ENCODE measurements around the gene DUSP5. TPM values are rescaled to one million over a fixed set of nuclear protein-coding genes. Genes with fewer than 3 reads are reported as not detected.
"Not testable (repeated sequence)": the region's sequence is repeated elsewhere in the genome, so short reads cannot be mapped to it uniquely, and the experiment has no call there.

The DUSP5 gene
- polyA plus RNA-seq, 10 donors, result 1.7 to 6.8 (median 3.8) TPM

DNA sequence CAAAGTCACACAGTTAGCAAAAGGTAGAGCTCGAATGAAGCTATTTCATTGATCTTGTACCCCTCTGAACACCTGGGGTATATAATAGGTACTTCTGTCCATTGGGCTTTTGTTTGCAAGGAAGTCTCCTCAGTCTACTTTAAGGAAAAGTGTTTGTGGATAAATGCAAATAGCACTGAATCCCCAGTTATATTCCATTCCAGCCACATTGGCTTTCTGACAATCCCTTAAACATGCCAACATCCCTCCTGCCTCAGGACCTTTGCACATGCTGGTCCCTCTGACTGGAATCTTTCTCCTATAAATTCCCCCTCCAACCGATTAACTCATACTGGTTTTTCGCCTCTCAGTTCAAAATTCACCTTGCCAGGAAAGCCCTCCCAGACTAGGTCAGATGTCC lies 17.1 kb downstream of the DUSP5 start:
- DNase-seq, result no peak

DNA sequence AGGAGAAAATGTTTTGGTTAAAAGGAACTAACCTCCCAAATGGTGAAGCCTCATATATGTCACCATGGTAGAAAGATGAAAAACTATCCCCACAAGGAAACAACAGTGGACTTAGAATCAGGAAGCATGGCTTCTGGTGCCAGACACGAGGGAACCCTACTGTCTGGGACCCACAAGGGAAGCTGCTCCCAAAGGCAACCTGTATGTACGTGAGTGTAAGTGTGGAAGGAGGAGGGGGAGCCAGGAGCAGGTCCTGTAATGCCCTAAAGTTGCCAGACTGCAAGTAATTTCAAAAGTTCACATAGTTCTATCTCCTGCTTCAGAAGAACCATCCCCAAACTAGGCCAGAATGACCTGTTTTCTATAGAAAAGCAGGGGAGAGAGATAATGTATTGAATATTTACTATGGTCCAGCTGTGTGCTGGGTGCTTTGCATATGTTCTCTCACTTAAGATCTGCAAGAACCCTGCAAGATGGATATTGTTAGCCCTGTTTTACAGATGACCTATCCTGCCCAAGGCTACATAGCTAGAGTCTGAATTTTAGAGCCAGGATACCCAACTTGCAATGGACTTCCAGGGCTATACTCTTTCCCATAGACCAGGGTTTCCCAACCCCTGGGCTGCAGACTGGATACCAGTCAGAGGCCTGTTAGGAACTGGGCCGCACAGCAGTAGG lies 19.2 kb downstream of the DUSP5 start:
- DNase-seq, result no peak

DNA sequence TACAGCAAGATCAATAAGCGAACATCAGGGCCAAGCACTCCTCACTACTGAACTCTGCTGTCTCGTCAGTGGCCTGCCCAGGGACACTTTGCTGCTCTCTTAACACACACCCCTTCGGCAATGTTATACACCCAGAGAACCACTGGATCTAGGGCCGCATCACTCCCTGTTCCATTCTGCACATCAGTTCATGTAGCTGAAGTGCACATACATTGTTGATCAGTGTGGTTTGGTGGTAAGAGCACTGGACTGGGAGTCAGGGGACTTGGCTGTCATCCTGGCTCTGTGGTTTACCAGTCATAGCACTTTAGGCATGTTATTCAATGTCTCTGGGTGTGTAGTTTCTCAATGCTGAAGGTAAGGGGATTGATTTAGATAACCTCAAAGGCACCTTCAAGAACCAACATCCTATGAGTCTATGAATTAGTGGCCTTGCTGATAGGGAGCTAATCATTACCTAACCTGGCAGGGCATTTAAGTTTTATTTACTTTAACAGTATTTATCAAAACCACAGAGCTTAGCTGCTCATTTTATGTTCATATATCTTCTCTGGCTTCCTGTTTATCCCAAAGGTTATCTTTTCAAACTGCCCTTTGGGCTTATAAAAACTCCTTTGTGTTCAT lies 24.8 kb downstream of the DUSP5 start:
- DNase-seq, result no peak

DNA sequence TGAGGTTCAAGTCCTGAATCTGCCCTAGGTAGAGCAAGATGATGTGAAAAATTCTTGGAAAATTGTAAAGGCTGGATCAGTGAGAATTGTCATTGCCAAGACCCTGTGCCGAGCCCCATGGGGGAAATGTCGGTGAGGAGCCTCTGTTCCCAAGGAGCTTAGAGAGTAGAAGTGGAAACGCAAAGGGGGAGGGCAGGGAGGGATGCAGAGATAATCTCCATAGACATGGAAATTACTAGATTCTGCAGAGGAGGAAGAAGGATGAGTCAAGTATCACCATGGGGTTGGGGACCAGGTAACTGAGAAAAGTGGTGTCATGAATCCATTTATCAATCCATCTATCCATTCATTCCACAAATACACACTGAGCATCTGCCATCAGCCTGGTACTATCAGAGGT lies 26.0 kb downstream of the DUSP5 start:
- DNase-seq, result no peak

DNA sequence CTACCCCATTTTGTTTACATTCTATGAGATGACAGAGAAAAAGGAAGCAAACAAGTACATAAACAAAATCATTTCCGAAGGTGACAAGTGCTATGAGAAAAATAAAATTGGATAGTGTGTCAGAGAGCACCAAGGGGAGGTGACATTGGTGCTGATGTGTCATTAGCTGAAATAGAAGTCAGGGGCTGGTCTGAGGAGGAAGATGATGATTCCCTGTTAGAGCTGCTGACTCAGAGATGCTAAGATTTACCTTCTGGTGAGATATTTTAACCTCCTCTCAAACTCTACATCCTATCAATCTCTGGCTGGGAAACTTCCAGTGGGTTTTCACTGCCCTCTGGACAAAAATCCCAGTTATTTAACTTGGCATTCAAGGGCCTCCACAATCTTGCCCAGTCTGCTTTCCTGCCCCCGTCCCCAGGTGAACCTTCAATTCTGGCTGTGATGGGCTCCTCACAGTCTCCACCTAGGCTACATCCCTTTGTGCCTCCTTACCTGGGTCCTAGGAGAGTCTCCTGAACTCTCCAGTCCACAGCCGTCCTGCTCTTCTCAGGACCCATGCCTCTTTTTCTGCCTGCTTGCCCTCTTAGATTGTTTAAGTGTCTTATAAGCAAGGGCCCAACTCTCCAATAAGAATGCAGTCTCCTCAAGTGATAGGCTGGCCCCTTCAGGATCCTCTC lies 26.6 kb downstream of the DUSP5 start:
- DNase-seq, result no peak

DNA sequence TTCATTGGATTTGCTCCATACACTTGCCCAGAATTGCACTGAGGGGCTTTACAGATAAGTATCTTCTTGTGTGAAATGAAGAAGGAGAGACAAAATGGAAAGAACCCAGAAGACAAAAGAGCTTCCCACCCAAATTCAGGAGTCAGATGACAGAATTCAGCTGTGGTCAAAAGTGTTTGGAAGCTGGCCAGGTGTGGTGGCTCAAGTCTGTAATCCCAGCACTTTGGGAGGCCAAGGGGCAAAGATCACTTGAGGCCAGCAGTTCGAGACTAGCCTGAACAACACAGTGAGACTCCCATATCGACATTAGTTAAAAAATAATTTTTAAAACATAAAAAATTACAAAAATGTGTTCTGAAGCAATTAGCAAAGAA lies 27.1 kb downstream of the DUSP5 start:
- no peak for DNase-seq

DNA sequence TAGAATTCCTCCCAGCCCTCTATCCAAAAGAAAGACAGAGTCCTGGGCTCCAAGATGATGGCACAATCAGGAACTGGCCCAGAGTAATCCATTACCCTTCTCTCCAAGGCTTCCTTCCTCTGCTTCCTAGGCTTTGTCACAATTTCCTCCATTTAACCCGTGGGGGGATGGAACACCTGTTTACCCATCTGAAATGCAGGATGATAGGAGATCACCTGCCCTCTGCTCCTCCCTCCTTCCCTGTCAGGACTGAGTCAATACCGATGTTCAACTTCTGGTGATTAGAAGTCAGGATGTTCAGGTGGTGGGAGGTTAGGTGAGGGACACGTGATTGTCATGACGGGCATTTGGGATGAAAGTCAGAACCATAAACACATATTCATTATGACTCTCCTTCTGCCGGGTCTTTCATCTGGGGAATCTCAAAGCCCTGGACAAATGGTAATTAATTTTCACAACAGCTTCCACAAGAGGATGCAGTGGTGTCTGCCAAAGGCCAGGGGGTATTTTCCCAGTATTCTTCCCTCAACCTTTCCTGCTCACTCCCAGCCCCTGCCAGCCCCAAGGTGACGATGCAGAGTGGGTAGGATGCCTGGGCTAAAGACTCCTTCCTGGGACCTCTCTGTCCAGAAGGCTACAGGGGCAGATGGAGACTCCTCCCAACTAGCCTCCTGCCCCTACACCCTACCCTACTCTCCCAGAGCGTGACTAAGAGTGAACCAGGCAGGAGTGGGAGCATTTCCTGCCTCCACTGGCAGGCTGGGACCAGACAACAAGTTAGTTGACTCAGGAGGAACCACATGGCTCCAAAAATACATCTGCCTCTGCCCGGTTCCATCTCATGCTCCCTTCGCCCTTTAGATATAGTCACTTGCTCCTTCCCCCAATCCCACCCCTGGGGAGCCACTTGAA lies 27.9 kb downstream of the DUSP5 start:
- no peak for DNase-seq

DNA sequence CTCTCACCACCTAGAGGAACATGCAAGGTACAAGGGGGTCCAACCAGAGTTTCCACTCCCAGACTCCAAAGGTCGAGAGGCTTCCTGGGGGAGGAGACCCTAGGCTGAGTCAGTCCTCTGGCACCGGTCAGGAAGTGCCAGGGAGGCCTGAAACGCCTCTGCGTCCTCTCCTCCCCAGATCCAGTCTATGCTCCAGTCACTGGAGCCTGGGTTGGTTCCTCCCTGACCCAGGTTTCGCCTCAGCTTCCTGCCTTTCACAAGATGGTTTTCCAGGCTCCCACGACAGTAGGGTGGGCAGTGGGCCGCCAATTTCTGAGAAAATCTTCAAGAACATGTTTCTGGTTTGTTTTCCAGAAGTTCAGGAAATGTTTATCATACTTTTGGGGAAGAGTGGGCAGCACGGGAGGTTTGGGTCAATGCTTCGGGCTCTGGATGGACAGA lies 30.0 kb downstream of the DUSP5 start:
- no peak for DNase-seq

DNA sequence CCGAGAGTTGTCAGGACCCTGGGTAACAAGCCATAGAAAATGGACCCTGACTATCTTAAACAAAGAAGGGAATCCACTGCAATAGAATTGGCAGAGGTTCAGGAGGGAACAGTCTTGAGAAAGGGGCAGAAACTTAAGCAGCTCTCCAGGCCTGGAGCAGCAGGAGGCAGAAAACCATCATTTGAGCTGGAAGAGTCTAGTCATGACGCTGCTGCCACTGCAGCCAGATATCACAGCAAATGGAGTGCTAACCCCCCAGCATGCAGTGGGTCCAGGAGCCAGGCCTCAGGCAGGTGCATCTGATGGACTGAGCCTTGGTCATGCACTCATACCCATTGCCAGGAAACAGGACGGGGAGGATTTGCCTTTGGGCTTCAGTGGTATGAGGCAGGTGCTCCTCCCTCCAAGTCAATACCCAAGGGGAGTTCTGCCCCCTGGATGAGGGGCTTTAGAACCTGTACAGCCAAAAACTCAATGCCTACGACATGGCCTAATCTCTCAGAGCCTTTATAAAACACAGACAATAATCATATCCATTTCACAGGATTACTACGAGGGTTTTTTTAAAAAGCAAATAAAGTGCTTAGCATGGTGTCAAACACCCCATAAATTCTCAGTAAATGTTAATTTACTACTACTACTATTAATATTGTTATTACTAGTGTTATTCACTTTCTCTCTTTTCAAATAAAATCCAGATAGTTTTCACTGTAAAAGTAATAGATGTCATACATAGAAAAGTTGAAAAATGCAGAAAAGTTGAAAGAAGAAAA lies 30.7 kb downstream of the DUSP5 start:
- no peak for DNase-seq

DNA sequence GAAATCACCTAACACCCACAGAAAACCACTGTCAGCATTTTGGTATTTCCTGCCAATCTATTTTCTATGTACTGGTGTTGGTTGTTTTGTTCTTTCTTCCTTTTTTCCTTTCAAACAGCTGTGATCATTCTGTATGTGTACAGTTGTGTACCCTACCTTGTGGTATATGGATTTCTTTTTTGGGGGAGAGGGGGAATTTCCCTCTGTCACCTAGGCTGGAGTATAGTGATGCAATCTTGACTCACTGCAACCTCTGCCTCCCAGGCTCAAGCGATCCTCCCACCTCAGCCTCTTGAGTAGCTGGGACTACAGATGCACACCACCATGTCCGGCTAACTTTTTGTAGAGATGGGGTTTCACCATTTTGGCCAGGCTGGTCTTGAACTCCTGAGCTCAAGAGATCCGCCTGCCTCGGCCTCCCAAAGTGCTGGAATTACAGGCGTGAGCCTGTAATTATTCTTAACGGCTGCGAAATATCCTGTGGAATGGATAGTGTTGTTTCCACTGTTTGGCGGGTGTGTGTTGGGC lies 31.4 kb downstream of the DUSP5 start:
- DNase-seq, result not testable (repeated sequence)

DNA sequence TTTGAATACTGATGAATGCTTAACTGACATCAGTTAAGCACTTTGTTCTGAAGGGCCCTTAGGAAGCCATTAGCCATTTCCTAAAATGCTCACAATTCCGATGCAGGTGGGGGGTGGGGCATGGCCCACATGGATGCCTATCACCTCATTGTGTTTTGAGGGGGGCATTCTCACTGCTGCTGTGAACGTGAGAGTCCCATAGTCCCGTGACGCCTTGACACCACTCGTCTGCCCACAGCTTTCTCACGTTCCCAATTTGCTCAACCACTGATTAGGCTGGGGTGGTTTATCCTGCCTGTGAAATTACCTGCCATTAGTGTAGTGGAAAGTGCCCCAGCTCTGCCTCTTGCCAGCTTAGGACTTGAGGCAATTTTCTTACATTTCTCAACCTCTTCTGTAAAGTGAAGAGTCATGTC lies 31.9 kb downstream of the DUSP5 start:
- no peak for DNase-seq

DNA sequence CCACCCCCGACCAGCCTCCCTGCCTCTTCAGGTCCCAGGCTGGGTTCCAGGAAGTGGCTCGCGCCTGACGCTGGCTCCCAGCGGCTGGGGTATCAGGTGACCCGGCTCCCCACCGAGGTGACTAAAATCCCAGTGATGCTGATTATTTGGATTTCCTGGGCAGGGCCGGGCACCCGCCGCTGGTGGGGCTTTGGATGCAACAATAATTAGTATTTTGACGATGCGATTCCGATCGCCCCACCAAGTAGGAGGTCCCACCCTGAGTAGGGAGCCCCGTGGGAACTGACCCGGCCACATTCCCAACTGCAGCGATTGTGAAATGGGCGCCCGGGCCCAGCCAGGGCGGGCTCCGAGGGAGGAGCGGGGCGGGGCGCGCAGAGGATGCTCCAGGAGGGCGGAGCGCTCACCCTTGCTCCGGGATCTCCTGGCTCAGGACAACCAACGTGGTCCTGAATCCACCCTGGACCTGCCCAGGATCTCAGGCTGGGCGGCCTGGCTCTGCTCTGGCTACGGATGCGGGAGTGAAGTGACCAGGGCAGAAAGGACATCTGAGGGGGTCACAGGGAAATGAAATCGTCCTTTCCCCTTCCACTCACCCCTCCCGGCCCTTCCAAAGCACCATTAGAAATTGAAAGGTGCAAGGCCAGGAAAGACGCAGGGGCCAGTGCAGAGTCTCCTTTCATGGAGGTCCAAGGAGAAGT lies 32.6 kb downstream of the DUSP5 start:
- DNase-seq, result peak in 1 of 3 donors; percentile 30

DNA sequence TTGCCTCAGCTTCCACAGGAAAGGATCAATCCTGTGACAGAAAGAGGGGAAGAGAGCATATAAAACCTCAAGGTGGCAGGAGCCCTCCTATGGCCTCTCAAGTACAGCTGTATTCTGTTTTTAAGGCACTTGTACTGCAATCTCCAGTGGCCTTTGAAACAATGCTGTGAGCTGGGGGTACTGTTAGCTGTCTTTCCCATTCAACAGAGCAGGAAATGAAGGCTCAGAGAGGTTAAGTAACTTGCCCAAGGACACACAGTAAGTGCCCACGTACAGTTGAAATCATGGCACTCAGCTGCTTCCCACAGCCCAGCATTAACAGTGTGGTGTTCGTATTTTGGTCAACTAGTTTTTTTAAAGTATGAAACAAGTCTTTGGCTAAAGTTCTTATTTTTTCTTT lies 34.0 kb downstream of the DUSP5 start:
- DNase-seq, result no peak

DNA sequence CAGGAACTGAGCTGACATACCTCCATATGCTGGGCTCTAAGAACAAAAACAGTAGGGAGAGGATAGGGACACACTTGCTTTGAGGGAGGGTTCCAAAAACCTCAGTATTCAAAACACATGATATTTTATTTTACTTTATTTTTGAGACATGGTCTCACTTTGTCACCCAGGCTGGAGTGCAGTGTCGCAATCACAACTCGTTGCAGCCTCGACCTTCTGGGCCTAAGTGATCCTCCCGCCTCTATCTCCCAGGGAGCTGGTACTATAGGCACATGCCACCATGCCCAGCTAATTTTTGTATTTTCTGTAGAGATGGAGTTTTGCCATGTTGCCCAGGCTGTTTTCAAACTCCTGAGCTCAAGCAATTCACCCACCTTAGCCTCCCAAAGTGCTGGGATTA lies 34.9 kb downstream of the DUSP5 start:
- not testable (repeated sequence) for DNase-seq

DNA sequence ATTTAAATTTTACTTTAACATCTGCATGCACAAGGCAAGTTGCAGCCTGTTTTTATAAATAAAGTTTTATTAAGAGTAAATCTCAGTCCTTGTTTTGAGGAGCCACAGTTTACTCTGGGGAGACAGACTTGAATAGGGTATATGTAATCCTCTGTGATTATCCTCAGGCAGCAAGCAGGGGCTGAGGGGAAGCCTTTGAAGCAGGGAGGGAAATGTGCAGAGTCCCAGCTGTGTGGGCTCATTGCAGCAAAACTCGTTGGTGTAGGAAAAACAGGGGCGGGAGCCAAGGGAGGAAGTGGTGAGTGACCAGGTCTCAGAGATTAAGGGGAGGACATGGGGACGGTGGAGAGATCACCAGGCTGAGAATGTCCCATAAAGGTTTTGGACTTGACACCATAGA lies 35.4 kb downstream of the DUSP5 start:
- DNase-seq, result no peak

DNA sequence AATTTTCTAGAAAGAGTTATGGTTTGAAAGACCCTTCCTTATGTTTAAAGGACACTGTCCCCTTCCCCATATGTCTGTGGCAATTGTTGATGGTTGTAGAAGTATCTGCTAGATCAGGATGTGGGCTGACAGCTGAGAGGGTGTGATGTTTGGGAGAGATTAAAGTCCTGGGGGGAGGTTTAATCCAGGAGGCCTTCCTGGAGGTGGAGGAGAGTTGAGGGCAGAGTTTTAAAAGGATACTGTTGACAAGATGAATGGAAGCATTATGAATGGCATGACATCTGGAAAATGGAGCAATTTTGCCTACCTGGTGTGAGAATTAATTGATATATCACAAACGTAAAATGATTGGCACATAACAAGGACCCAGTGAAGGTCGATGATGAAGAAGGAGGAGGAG lies 36.9 kb downstream of the DUSP5 start:
- no peak for DNase-seq

DNA sequence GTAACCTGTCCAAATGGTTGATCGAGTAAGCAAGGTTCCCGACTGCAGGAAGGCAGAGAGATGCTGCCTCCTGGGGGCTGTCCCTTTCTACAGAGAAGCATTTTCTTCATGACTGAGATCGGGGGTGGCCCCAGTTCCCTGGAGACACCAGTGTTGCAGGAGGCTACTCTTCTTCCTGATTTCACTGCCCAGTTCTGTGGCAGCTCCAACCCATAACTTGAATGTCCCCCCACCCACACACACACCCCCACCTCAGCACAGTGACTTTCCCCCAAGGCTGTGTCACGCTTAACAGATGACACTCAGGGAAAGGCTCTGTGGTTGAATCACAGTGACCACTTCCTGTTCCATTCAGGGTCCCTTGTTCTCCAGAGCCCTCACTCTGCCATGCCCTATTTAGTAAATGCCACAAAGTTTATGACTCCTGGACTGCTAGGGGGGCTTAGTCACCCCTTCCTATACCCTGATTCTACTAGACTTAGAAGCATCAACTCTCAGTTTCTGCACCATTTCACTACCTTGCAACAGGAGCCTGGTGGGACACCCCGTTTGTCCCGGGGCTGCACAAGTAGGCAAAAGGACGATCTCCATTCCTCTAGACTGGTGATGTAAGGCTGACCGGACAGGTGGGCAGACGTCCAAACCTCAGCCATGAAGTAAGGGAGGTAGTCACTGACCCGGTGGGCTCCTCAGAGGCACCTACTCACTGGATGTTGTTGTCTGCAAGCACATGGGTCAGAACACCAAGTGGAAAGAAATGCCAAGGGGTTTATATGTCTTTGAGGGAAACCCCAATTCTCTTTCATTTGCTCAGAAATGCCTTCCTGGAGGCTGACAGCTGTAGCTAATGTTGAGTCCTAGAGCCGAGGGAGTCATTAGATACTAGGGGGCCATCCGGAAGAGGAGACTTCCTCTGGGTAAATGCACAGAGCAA lies 38.5 kb downstream of the DUSP5 start:
- peak in 1 of 3 donors; percentile 29 for DNase-seq

DNA sequence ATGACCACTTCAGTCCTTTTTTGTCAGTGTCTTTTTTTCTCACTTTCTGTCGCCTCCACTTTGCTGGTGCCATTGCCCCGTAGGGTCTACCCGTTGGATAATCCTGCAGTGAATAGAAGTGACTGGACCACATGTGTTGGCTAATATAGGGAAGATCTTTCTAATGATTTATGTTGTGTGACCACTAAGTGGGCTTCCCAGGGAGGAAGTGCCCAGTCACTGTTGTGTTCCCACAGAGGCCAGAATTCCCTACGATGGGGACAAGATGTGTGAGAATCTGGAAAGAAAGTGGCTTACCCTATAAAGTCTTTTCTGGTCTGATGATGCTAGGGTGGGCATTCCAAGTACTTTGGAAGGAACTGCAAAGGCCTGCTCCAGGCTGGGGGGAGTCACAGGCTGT lies 41.4 kb downstream of the DUSP5 start:
- DNase-seq, result no peak

DNA sequence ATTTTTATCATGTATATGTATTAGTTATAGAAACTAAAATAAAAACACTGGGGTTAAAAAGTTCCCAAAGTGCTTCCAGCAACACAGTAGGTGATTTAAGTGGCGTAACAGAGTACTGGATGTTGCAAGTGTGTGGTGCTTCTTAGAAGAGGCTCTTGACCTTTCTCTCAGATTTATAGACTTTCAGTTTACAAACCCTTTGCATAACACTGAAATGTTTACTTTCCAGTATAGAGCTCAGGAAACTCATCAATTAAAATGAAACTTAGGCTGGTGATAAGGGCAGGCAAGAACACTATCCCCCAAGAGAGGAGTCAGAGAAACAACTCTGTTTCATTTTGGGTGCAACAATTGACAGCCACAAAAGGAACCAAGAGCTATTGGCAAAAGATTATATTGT lies 42.3 kb downstream of the DUSP5 start:
- no peak for DNase-seq
